Endothelial cell of umbilical vein (primary cell): ENCODE results near the gene KRT1. TPM values are rescaled to one million over a fixed set of nuclear protein-coding genes. Genes with fewer than 3 reads are reported as not detected.

Source experiments
- BruUV-seq: library from RNA; stranded (reverse); fragments of 400-500 nt; replicated peaks from 2 replicates; lab custom pipeline; 2021; lab: Mats Ljungman, UMichigan
- CTCF ChIA-PET: fragments of 300-600, 350-600 bp; sonication (Branson Sonifier 250); formaldehyde crosslinking; loops from one replicate; lab custom pipeline; 2021; ENCODE audit warnings: antibody characterized with exemption, inconsistent platforms; lab: Charles Lee
- POLR2A ChIA-PET: fragments of 300-600, 350-600 bp; sonication (Branson Sonifier 250); formaldehyde crosslinking; loops from one replicate; lab custom pipeline; 2021; ENCODE audit warnings: antibody characterized with exemption, inconsistent platforms; lab: Charles Lee
- DNase-seq: peaks from one replicate; pipeline ENCODE4 v3.0.0-alpha.2; 2011; ENCODE audit warnings: low read depth, low spot score
- FAIRE-seq: peaks from 2 replicates; lab custom pipeline; 2011; peaks lifted over from hg19 to GRCh38; lab: Jason Lieb, UNC
- H2AFZ ChIP-seq: 2 replicates; pipeline ENCODE4 v1.6.0; 2012; ENCODE audit warnings: low read depth, low read length, control low read depth, inconsistent platforms
- H3K27ac ChIP-seq: 2 replicates; pipeline ENCODE4 v1.5.1; 2011; ENCODE audit warnings: low read depth, mild to moderate bottlenecking, control low read depth, low read length, moderate library complexity; ENCODE audit not compliant: insufficient read depth
- H3K27me3 ChIP-seq, 2 experiments: 2 replicates each; pipeline versions ENCODE4 v1.6.0 to v1.6.1; 2011; ENCODE audit warnings: low read length in 2 of 2, mixed read lengths in 1 of 2; ENCODE audit not compliant: control insufficient read depth in 2 of 2, insufficient read depth in 2 of 2
- H3K36me3 ChIP-seq, 2 experiments: 2 replicates in 1 of 2; 3 replicates in 1 of 2; pipeline ENCODE4 v1.5.1; 2011; ENCODE audit warnings: low read length in 2 of 2, mild to moderate bottlenecking in 1 of 2, moderate library complexity in 1 of 2; ENCODE audit not compliant: control insufficient read depth in 2 of 2, insufficient read depth in 2 of 2; ENCODE audit errors: extremely low read depth in 1 of 2
- H3K4me1 ChIP-seq: 3 replicates; pipeline ENCODE4 v1.5.1; 2011; ENCODE audit warnings: mild to moderate bottlenecking, low read length; ENCODE audit not compliant: control insufficient read depth, insufficient read depth; ENCODE audit errors: extremely low read depth
- H3K4me2 ChIP-seq: 2 replicates; pipeline ENCODE4 v1.6.1; 2011; ENCODE audit warnings: low read length, control low read depth, mixed read lengths; ENCODE audit not compliant: insufficient read depth
- H3K4me3 ChIP-seq, 3 experiments: fragments of 200-600 bp in 1 of 3; sonication (generic), shearing (Covaris generic) in 1 of 3; replicated peaks in 1 of 3; 2 replicates each; pipeline ENCODE4 v1.5.1; 2011 to 2016; ENCODE audit warnings: control low read depth in 3 of 3, low read length in 3 of 3, mild to moderate bottlenecking in 2 of 3, inconsistent platforms in 1 of 3, low read depth in 1 of 3, moderate library complexity in 1 of 3; ENCODE audit not compliant: insufficient read depth in 1 of 3
- H3K79me2 ChIP-seq: 2 replicates; pipeline ENCODE4 v1.6.0; 2012; ENCODE audit warnings: low read length, inconsistent platforms; ENCODE audit not compliant: control insufficient read depth, insufficient read depth
- H3K9ac ChIP-seq: replicated peaks from 2 replicates; pipeline ENCODE3; 2011; ENCODE audit warnings: low read length, control low read depth; ENCODE audit not compliant: insufficient read depth; ENCODE audit errors: extremely low read depth
- H3K9me1 ChIP-seq: replicated peaks from 3 replicates; pipeline ENCODE4 v1.6.0; 2011; ENCODE audit warnings: mild to moderate bottlenecking, low read length; ENCODE audit not compliant: control insufficient read depth, insufficient read depth; ENCODE audit errors: extremely low read depth
- H3K9me3 ChIP-seq: replicated peaks from 2 replicates; pipeline ENCODE4 v1.5.1; 2012; ENCODE audit warnings: low read length, inconsistent platforms; ENCODE audit not compliant: control insufficient read depth, insufficient read depth
- H4K20me1 ChIP-seq: replicated peaks from 2 replicates; pipeline ENCODE3; 2011; ENCODE audit warnings: mild to moderate bottlenecking, low read length; ENCODE audit not compliant: control insufficient read depth, insufficient read depth; ENCODE audit errors: extremely low read depth
- EZH2 ChIP-seq: IDR thresholded peaks from 2 replicates; pipeline ENCODE4 v1.6.1; 2012; ENCODE audit warnings: borderline replicate concordance, low read depth, mild to moderate bottlenecking, moderate library complexity, low read length, inconsistent platforms; ENCODE audit not compliant: severe bottlenecking
- FOS ChIP-seq: IDR thresholded peaks from 2 replicates; pipeline ENCODE4 v1.6.1; 2011; ENCODE audit warnings: mild to moderate bottlenecking, low read length, moderate library complexity, borderline replicate concordance; ENCODE audit not compliant: insufficient read depth
- GATA2 ChIP-seq: IDR thresholded peaks from 2 replicates; pipeline ENCODE4 v1.7.0; 2011; ENCODE audit warnings: low read depth, mild to moderate bottlenecking, moderate library complexity, mixed read lengths, low read length; ENCODE audit not compliant: insufficient read length, insufficient read depth
- JUN ChIP-seq: IDR thresholded peaks from 2 replicates; pipeline ENCODE4 v1.6.1; 2011; ENCODE audit warnings: borderline replicate concordance, low read depth; ENCODE audit not compliant: insufficient read length, insufficient read depth
- MYC ChIP-seq: IDR thresholded peaks from one replicate; pipeline ENCODE4 v1.6.1; 2011; ENCODE audit warnings: mild to moderate bottlenecking, low read depth, low read length
- POLR2A ChIP-seq: IDR thresholded peaks from 2 replicates; pipeline ENCODE4 v1.6.1; 2012; ENCODE audit warnings: low read depth, mild to moderate bottlenecking, control low read depth, low read length
- POLR2AphosphoS5 ChIP-seq: IDR thresholded peaks from 2 replicates; pipeline ENCODE4 v1.6.1; 2012; ENCODE audit warnings: low read depth, mild to moderate bottlenecking, control low read depth, low read length, moderate library complexity; ENCODE audit not compliant: insufficient read depth
- dilution Hi-C: fragments of 300-500 bp; cut with MboI; formaldehyde crosslinking; loops from one replicate; pipeline ENCODE4 v1.15.0; 2019; ENCODE audit warnings: low sequenced_read_pairs; ENCODE audit not compliant: extremely low pct_ligation_motif_present
- intact Hi-C: fragments of 100-400 bp; cut with micrococcal nuclease; formaldehyde crosslinking; loops from one replicate; pipeline ENCODE4 v1.10.0; 2022
- polyA plus RNA-seq, 4 experiments: library from polyadenylated mRNA; depleted of rRNA in 3 of 4; stranded (reverse) in 3 of 4; unstranded in 1 of 4; fragments of >200 nt; gene quantifications; 2 replicates each; pipeline versions ENCODE4 v1.2.1 to v1.2.3, GENCODE V29; 2011 to 2012; ENCODE audit warnings: missing spikeins in 1 of 4
- total RNA-seq: library from RNA; stranded (reverse); gene quantifications from 2 replicates; pipeline ENCODE4 v1.2.3, GENCODE V29; 2021
- TF ChIP-seq, protein P1 (sequence below): IDR thresholded peaks from 2 replicates; pipeline ENCODE4 v1.6.1; 2011; ENCODE audit not compliant: insufficient read depth, insufficient read length
- TF ChIP-seq, protein P2 (sequence below), 2 donors: IDR thresholded peaks; 1 replicate in 1 of 2; 2 replicates in 1 of 2; pipeline ENCODE4 v1.5.1; 2011; ENCODE audit warnings: low read length in 2 of 2, mild to moderate bottlenecking in 2 of 2, moderate library complexity in 2 of 2, control low read depth in 1 of 2, inconsistent platforms in 1 of 2, low read depth in 1 of 2; ENCODE audit not compliant: insufficient read depth in 1 of 2; ENCODE audit errors: extremely low read depth in 1 of 2

KRT1 gene
- total and polyA plus RNA-seq, 2 donors (not counting 3 experiments of a cell fraction or from before 2014, with no cell fraction given): not detected

DNA sequence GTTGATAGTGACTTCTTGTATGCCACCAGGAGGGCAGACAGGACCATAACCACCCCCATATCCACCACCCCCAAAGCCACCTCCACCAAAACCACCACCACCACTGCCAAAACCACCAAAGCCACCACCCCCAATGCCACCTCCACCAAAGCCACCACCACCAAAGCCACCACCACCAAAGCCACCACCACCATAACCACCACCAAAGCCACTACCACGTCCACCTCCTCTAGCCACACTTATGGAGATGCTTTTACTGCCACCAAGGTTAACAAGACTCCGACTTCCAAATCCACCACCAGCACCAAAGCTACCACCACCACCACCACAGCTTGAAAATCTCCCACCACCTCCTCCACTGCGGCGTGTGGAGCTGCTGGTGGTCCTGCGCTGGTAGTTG lies 332 bp downstream of the KRT1 start:
- H3K79me2 ChIP-seq: no peaks in the 10 kb centered on the region
- no peak overlapping the region for H3K4me3 ChIP-seq
- H3K27ac ChIP-seq: no peak overlapping the region
- H3K36me3 ChIP-seq: no peaks in the 10 kb centered on the region
- intact Hi-C loops: no loop called here
- FAIRE-seq (no peak), DNase-seq (no peak)
- H3K4me2 ChIP-seq: no peak overlapping the region
- dilution Hi-C loops: no loop called here
- no peaks in the 10 kb centered on the region for H3K9me1 ChIP-seq
- TF ChIP-seq, protein P1, sequence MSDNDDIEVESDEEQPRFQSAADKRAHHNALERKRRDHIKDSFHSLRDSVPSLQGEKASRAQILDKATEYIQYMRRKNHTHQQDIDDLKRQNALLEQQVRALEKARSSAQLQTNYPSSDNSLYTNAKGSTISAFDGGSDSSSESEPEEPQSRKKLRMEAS: no peak
- TF ChIP-seq EZH2 (no peak), JUN (no peak), POLR2AphosphoS5 (no peak), GATA2 (no peak), FOS (no peak), POLR2A (no peak), MYC (no peak)
- TF ChIP-seq, protein P2, sequence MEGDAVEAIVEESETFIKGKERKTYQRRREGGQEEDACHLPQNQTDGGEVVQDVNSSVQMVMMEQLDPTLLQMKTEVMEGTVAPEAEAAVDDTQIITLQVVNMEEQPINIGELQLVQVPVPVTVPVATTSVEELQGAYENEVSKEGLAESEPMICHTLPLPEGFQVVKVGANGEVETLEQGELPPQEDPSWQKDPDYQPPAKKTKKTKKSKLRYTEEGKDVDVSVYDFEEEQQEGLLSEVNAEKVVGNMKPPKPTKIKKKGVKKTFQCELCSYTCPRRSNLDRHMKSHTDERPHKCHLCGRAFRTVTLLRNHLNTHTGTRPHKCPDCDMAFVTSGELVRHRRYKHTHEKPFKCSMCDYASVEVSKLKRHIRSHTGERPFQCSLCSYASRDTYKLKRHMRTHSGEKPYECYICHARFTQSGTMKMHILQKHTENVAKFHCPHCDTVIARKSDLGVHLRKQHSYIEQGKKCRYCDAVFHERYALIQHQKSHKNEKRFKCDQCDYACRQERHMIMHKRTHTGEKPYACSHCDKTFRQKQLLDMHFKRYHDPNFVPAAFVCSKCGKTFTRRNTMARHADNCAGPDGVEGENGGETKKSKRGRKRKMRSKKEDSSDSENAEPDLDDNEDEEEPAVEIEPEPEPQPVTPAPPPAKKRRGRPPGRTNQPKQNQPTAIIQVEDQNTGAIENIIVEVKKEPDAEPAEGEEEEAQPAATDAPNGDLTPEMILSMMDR (IDR thresholded peaks at IDR 0.05; ENCODE audit: extremely low read depth in 1 of 2, insufficient read depth in 1 of 2, low read depth in 1 of 2, low read length in 2 of 2): no peak
- no peak overlapping the region for H2AFZ ChIP-seq
- no peaks in the 10 kb centered on the region for H3K27me3 ChIP-seq
- no peak overlapping the region for H3K9ac ChIP-seq
- POLR2A ChIA-PET: no interaction called here
- H3K4me1 ChIP-seq: no peaks in the 10 kb centered on the region
- CTCF ChIA-PET: no interaction called here
- H4K20me1 ChIP-seq: no peaks in the 10 kb centered on the region
- BruUV-seq: no TSS peak
- H3K9me3 ChIP-seq: no peaks in the 10 kb centered on the region
